HG02973 (cell line): ENCODE results near the gene LCN9.
"Not testable (repeated sequence)": the region's sequence is repeated elsewhere in the genome, so short reads cannot be mapped to it uniquely, and the experiment has no call there.

Source experiments
- ATAC-seq: cut with Tn5 transposase; IDR thresholded peaks from one replicate; pipeline ENCODE4 v1.9.1; 2021; ENCODE audit warnings: moderate library complexity; ENCODE audit not compliant: unreplicated experiment

LCN9 gene

GRCh38 chr9:135670721-135671590 is 7.8 kb downstream of the LCN9 start:
- ATAC-seq = no peak

- ATAC-seq = no peak
These were observed 8.5 kb downstream of the LCN9 start for GRCh38 chr9:135671591-135672041.

DNA sequence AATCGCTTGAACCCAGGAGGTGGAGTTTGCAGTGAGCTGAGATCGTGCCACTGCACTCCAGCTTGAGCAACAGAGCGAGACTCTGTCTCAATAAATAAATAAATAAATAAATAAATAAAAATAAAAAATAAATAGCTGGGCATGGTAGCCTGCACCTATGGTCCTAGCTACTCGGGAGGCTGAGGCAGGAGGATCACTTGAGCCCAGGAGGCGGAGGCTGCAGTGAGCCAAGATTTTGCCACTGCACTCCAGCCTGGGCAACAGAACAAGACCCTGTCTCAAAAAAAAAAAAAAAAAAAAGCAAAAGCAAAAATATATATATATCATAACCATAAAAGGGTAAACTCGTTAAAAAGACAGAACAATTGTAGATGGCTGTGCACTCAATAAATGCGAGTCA is 9.7 kb downstream of the LCN9 start:
- not testable (repeated sequence) for ATAC-seq

DNA sequence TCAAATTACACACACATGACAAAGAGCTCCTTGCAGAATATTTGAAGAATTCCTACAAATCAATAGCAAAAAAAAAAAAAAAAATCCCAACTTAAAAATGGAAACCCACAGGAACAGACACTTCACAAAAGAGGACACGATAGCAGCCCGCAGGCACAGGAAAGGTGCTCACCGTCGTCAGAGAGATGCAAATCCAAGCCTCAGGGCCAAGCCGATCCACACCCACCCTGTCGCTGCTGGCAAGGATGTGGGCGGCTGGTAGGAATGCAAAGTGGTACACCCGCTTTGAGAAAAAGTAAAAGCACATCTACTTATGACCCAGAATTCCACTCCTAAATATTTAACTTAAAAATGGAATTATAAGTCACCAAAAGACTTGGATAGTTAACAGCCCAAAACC is 10.8 kb downstream of the LCN9 start:
- no peak for ATAC-seq

DNA sequence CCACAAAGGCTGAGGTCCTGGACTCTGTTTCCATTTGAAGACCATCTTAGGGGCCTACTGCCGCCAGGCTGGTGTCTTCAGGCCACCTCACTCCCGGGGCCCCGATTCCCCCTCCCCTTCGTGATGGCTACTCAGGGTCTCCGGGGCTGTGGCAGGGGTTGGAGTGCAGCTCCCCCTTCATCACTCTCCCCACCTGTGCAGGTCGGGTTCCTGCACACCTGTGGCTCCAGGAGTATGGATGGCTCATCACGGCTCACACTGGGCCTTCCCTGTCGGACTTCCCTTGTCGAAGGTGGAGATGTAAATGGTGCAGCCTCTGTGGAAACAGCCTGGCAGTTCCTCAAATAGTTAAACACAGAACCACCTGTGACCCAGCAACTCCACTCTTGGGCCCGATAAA is 11.9 kb downstream of the LCN9 start:
- ATAC-seq = no peak

DNA sequence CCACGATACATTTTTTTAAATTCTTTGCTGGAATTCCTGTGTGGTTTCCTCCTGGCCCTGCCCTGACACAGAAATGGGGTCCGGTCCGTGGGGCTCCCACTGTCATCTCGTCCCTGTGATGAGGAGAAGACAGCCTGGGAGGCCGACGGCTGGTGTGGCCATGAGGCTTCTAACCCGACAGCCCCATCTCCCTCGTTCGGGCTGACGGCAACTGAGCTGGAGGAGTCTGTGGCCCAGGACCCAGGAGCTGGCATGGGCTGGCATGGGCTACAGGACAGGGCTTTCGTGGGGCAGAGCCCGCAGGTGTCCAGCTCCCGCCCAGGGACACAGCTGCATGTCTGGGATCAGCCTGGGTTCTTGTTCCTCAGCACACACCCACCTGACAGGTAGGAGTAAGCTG is 13.8 kb downstream of the LCN9 start:
- ATAC-seq = no peak

DNA sequence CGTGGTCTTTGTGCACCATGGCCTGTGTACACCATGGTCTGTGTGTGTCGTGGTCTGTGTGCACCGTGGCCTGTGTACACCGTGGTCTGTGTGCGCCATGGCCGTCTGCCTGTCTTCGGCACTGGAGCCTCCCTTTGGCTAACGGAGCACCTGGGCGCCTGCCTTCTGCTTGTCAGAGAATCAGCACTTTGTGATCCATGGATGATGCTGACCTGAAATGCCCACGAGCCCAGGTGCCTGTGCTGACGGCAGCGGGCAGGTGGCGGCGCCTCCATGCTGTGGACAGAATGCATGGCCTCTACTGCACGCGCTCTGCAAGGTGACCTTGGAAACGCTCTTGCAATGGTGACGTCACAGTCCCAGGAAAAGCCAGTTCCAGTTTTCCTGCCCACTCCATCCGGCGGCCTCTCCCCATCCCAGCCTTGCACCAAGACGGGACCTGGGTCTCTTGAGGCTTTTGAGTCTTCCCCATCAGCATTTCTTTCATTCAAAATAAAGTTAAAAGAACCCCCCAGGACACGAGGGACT is 14.6 kb downstream of the LCN9 start:
- ATAC-seq = no peak

DNA sequence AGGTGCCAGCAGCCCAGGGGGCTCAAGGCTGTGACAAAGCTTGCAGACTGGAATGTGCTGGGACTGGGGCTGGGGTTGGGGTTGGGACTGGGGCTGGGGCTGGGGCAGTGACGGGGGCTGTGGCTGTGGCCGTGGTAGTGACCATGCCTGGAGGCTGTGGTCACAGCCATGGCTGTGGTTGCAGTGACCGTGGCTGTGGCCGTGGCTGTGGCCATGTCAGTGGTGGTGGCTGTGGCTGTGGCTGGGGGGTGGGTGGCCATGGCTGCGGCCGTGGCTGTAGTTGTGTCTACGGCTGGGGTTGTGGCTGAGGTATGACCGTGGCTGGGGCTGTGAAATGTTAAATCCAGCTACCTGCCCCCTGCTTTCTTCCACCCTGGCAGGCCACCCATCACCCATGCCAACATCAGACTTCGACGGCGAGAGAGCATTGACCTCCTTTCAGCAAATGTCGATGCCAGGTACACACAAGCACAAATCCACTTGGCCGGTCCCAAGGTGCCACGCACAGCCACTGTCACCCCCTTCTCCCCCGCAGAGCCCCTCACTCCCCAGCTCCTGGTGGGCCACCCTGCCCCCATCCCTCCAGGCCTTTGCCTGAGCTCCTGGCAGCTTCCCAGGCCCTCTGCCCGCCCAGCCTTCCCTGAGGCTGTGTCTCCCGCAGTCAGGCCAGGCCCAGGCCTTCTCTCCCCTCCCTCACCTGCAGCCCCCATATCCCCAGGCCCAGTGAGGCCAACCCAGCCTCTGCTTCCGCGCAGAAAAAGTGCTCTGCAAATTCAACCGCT is 15.3 kb downstream of the LCN9 start:
- ATAC-seq = no peak

DNA sequence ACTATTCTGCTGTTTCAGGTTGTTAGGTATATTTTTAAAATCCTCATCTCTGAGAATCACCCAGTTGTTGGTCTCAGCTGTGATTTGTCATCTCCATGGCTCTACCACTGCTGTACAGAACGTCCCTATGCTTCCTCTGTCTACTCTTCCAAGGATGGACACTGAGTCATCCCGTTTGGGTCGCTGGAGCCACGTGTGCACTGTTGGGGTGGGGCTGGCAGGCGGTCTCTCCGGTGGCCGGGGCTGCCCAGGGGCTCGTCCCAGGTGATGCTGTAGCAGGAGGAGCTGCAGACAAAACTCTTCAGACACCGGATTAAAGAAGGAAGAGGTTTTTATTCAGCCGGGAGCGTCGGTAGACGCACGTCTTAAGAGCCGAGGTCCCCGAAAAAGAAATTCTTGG is 16.9 kb downstream of the LCN9 start:
- no peak for ATAC-seq

- no peak for ATAC-seq
These were observed 18.1 kb downstream of the LCN9 start for GRCh38 chr9:135681161-135681560.

DNA sequence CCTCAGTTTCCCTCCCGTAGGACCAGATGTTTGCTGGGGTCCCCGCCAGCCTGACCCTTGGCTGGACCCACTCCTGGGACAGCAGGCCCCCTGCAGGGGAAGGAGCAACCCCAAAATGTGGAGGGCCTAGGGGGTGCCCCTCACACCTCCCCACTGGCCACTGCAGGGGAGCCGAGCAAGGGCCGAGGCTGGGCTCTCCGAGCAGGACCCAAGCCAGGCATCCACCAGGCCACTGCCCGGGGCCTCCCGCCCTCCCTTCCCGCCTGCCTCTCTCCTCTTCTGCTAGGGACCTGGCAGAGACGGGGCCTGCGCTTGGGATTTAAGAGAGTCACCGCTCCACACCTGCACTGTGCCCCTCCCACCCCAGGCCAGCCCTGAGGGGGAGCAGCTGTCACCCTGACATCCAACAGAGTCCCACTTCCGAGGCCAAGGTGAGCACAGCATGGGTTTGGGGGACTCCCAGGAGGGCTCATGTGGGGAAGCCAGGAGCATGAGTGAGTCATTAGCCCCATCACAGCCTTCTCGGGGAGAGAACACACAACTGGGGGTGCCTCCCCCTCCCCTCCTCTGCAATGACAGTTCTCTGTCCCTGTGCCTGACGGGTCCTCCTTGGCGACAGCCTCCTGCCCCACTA is 20.4 kb downstream of the LCN9 start:
- no peak for ATAC-seq

- ATAC-seq = no peak
These were observed 21.6 kb downstream of the LCN9 start for GRCh38 chr9:135684691-135685090.

DNA sequence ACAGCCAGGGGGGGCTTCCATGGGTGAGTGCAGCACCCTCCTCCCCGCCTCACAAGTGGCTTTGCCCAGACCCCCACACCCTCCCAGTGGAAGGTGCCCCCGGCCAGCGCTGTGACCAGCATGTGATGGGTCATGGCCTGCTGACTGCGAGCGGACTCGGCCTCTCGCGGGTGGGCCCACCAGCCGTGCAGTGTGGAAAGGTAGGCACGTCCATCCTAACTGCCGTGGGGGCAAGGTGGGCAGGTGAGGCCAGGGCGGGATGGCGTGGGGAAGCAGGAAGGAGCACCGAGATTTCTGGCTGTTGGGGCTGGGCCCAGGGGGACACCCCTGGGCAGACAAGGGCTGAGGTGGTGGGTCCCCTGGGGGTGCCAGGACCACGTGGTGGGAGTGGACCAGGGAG is 24.1 kb downstream of the LCN9 start:
- no peak for ATAC-seq

DNA sequence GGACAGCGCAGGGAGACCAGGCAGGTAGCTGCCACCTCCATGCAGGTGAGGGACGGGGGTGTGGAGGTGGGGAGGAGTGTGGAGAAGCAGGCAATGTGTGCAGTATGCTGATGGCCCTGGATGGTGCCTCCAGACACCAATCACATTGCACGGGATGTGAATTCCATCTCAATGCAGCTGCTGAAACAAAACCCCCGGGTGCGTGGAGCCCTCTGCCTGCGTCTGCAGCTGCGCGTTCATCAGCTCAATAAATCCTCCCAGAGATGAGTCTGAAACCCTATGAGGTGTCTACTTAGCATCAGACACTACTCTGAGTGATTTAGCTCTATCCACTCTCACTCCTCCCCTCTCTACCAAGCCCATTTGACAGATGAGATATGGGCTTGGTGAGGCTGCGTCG is 25.9 kb downstream of the LCN9 start:
- ATAC-seq = no peak

- no peak for ATAC-seq
These were observed 27.9 kb downstream of the LCN9 start for GRCh38 chr9:135690836-135691570.

GRCh38 chr9:135692410-135692809 is 29.3 kb downstream of the LCN9 start:
- no peak for ATAC-seq

DNA sequence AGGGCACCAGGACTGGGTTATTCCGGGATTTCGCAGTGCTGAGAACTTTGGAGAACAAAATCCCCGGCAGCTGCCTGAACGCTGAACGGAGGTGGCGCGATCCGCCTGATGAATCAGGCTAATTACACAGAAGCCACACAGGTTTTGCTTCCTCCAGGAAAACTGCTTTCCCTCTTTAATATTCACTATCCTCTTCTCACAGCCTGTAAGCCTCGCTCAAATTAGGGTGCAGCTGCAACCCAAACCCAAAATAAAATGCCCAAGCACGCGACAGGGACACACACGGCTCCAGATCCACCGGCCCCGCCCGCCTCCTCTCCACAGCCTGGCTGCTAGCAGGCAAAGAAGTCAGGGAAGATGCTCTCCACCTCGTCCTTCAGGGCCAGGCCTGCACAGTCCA is 30.2 kb downstream of the LCN9 start:
- no peak for ATAC-seq

- no peak for ATAC-seq
These were observed 30.7 kb downstream of the LCN9 start for GRCh38 chr9:135693771-135694170.

DNA sequence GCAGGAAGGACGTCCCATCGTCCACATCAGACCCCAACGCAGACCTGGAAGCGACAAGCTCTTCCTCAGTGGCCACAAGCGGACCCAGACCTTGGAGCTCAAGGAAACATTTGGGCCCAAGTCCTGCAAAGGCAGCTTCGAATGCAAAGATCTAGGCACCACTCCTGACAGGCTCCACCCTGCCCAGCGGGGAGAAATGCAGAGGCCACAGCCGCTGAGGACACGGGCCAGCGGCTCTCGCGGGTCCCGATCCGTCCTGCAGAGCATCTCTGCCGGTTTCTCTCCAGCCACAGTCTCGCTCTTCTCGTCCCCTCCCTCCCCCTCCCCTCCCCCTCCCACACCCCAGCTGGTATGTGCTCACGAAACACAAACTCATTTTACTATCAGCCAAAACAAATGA is 31.3 kb downstream of the LCN9 start:
- no peak for ATAC-seq

DNA sequence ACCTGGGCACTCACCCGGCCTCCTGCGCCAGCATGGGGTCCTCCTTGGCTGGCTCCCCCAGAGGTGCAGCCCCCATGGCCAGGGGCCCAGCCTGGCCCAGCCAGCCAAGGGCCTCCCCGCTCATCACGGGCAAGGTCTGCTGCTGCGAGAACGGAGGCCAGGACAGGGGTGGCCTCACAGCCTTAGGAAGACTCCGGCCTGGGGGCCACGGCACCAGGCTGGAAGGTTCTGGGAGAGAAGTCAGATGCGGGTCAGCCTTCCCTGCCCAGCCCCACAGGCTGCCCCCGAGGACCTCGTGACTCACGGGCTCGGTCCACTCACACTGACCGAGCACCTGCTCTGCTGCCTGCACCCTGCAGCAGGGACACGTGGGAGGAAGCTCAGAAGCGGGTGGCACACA is 31.9 kb downstream of the LCN9 start:
- ATAC-seq = no peak

- no peak for ATAC-seq
These were observed 32.5 kb downstream of the LCN9 start for GRCh38 chr9:135695642-135696041.
